MM.1S (cell line): Measurements from ENCODE around the gene KLHDC7B.

Experiments used
- DNase-seq: peaks from one replicate; pipeline ENCODE4 v3.0.0-alpha.2; 2015
- H2AFZ ChIP-seq: fragments of 300-600 bp; sonication (generic); 2 replicates; pipeline ENCODE4 v1.6.0; 2016; ENCODE audit warnings: antibody characterized with exemption, low read length
- H3F3A ChIP-seq: fragments of 300-600 bp; sonication (generic); 2 replicates; pipeline ENCODE4 v1.6.1; 2016; ENCODE audit warnings: mild to moderate bottlenecking, antibody characterized with exemption, low read length, moderate library complexity, mixed read lengths; ENCODE audit not compliant: insufficient read depth
- H3K27ac ChIP-seq: fragments of 300-600 bp; sonication (generic); 2 replicates; pipeline ENCODE4 v1.5.1; 2016; ENCODE audit warnings: mild to moderate bottlenecking, low read length
- H3K27me3 ChIP-seq: fragments of 300-600 bp; sonication (generic); replicated peaks from 2 replicates; pipeline ENCODE4 v1.6.0; 2016; ENCODE audit warnings: low read length; ENCODE audit not compliant: insufficient read depth
- H3K36me3 ChIP-seq: fragments of 300-600 bp; sonication (generic); replicated peaks from 2 replicates; pipeline ENCODE4 v1.6.1; 2016; ENCODE audit warnings: mild to moderate bottlenecking, low read length, mixed read lengths; ENCODE audit not compliant: insufficient read depth
- H3K4me1 ChIP-seq: fragments of 300-600 bp; sonication (generic); 2 replicates; pipeline ENCODE4 v1.6.1; 2016; ENCODE audit warnings: low read length, mixed read lengths
- H3K4me2 ChIP-seq: fragments of 300-600 bp; sonication (generic); 2 replicates; pipeline ENCODE4 v1.6.0; 2016; ENCODE audit warnings: low read depth, low read length
- H3K4me3 ChIP-seq: fragments of 300-600 bp; sonication (generic); 2 replicates; pipeline ENCODE4 v1.5.1; 2016; ENCODE audit warnings: low read length, mixed read lengths
- H3K79me2 ChIP-seq: fragments of 300-600 bp; sonication (generic); 2 replicates; pipeline ENCODE4 v1.6.1; 2016; ENCODE audit warnings: mixed run types, low read length, mixed read lengths
- H3K9ac ChIP-seq: fragments of 300-600 bp; sonication (generic); 2 replicates; pipeline ENCODE4 v1.6.1; 2016; ENCODE audit warnings: low read length, mixed read lengths
- H3K9me2 ChIP-seq: fragments of 300-600 bp; sonication (generic); replicated peaks from 2 replicates; pipeline ENCODE4 v1.6.1; 2016; ENCODE audit warnings: mild to moderate bottlenecking, low read length, mixed read lengths; ENCODE audit not compliant: insufficient read depth
- H3K9me3 ChIP-seq: fragments of 300-600 bp; sonication (generic); replicated peaks from 2 replicates; pipeline ENCODE4 v1.6.1; 2016; ENCODE audit warnings: mild to moderate bottlenecking, low read length, mixed read lengths; ENCODE audit not compliant: insufficient read depth
- H4K20me1 ChIP-seq: fragments of 300-600 bp; sonication (generic); 2 replicates; pipeline ENCODE4 v1.6.1; 2016; ENCODE audit warnings: mild to moderate bottlenecking, low read length, moderate library complexity, mixed read lengths; ENCODE audit not compliant: insufficient read depth
- EZH2 ChIP-seq: fragments of 300-600 bp; sonication (generic); optimal IDR thresholded peaks from 2 replicates; pipeline ENCODE3; 2017; ENCODE audit warnings: low read depth, mild to moderate bottlenecking, antibody characterized with exemption, low read length, mixed read lengths
- EZH2phosphoT487 ChIP-seq: fragments of 300-600 bp; sonication (generic); IDR thresholded peaks from 2 replicates; pipeline ENCODE4 v1.6.1; 2018; ENCODE audit warnings: antibody characterized with exemption, low read length
- TF ChIP-seq, protein P1 (sequence below): fragments of 300-600 bp; sonication (generic); IDR thresholded peaks from 2 replicates; pipeline ENCODE4 v1.5.1; 2016; ENCODE audit warnings: antibody characterized with exemption, low read length, mixed read lengths

Gene KLHDC7B

DNA sequence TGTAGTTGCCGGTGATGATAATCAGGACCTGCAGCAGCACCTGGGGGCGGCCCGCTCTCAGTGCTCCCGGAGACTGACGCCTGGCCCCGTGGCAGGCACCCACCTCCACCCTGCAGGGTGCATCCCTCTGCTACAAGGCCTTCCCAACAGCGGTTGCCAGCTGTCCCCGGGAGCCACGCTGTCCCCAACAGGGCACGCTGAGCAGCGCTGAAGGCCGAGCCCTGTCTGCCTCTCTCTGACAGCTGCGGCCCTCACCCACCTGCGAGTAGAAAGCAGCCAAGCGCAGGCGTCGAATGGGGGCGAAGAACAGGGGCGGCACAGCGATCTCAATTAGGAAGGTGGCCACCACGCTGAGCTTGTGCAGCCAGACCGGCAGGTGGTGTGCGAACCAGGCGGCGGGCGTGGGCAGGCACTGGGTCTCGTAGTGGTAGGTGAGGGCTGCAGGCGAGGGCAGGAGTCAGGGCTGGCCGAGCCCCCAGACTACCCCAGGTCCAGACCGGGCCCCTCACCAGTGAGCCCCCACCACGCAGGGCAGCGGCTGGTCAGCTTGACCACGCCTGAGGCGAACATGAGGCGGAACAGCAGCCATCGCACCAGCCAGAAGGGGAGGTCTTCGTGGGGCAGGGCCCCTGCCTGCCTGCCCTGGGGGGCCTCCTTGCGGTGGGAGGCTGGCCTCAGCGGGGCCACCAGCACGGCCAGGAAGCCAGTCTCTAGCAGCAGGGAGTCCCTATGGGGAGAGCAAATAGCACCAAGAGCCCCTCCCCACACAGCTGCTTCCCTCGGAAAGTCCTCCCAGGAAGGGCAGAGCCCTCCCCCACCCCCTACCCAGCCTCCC is 39.7 kb upstream of the KLHDC7B start:
- H3K4me3 ChIP-seq: peak overlapping the region; percentile 89
- peaks cover 6% of the 10 kb centered on the region for H3K4me1 ChIP-seq
- peaks cover 56% of the 10 kb centered on the region for H3K79me2 ChIP-seq

DNA sequence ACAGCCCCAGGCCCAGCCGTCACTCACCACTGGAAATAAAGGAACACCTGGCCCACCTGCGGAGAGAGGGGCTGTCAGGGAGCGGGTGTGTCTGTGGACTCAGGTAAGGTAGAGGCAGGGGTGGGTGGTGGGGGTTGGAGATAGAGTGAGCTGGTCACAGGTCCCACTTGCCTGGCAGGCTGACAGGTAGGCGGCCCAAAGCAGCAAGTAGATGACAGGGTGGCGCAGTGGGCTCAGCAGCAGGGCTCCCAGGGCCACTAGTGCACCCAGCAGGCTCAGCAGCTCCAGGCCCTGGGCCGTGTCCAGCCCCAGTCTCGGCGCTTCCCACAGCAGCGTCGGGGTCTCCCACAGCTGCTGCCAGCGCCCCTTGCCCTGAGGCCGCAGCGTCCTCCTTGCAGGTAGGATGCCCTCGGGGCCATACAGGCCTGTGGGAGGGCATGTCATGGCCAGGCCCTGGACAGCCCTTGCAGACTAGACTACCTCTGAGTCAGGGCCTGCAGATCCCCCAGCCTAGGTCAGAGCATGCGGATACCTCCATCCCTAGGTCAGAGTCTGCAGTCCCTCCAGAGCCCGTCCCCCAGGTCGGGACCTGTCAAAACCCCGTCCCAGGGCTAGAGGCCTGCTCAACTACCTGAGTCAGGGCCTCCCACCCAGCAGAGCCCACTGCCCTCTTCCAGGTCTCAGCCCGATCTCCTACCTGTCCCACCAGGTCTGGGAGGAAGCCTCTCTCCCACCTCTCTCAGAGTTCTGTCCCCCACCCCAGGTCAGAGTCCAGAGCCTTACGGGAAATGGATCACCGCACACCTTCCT is 38.9 kb upstream of the KLHDC7B start:
- H4K20me1 ChIP-seq: no peaks in the 10 kb centered on the region
- H3K9me2 ChIP-seq: no peaks in the 10 kb centered on the region
- H3K27me3 ChIP-seq: no peaks in the 10 kb centered on the region
- H3K4me3 ChIP-seq: peak overlapping the region; percentile 89
- no peak for TF ChIP-seq EZH2
- TF ChIP-seq, protein P1, sequence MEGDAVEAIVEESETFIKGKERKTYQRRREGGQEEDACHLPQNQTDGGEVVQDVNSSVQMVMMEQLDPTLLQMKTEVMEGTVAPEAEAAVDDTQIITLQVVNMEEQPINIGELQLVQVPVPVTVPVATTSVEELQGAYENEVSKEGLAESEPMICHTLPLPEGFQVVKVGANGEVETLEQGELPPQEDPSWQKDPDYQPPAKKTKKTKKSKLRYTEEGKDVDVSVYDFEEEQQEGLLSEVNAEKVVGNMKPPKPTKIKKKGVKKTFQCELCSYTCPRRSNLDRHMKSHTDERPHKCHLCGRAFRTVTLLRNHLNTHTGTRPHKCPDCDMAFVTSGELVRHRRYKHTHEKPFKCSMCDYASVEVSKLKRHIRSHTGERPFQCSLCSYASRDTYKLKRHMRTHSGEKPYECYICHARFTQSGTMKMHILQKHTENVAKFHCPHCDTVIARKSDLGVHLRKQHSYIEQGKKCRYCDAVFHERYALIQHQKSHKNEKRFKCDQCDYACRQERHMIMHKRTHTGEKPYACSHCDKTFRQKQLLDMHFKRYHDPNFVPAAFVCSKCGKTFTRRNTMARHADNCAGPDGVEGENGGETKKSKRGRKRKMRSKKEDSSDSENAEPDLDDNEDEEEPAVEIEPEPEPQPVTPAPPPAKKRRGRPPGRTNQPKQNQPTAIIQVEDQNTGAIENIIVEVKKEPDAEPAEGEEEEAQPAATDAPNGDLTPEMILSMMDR: no peak
- TF ChIP-seq EZH2phosphoT487: no peak
- peak overlapping the region; percentile 92 for H2AFZ ChIP-seq
- peaks cover 60% of the 10 kb centered on the region for H3K79me2 ChIP-seq
- peaks cover 6% of the 10 kb centered on the region for H3K4me1 ChIP-seq
- H3K36me3 ChIP-seq: no peaks in the 10 kb centered on the region
- DNase-seq: no peak
- no peaks in the 10 kb centered on the region for H3K9me3 ChIP-seq
- H3K27ac ChIP-seq: peak overlapping the region; percentile 33; the same call in 1 of the 2 replicates
- peak overlapping the region; percentile 87 for H3K9ac ChIP-seq
- peak overlapping the region; percentile 94 for H3K4me2 ChIP-seq
- H3F3A ChIP-seq: no peaks in the 10 kb centered on the region

More for the DNA sequence above, 39.7 kb upstream of the KLHDC7B start:
- Histone ChIP-seq H3K27ac (no peak overlapping the region), H3F3A (no peaks in the 10 kb centered on the region), H3K9me3 (no peaks in the 10 kb centered on the region), H4K20me1 (no peaks in the 10 kb centered on the region), H3K9ac (peak overlapping the region; percentile 87; the same call in 1 of the 2 replicates), H2AFZ (no peak overlapping the region), H3K4me2 (peak overlapping the region; percentile 94), H3K27me3 (no peaks in the 10 kb centered on the region), H3K9me2 (no peaks in the 10 kb centered on the region), H3K36me3 (no peaks in the 10 kb centered on the region)
- DNase-seq: no peak
- no peak for TF ChIP-seq EZH2phosphoT487
- no peak for TF ChIP-seq EZH2
- TF ChIP-seq, protein P1: no peak

DNA sequence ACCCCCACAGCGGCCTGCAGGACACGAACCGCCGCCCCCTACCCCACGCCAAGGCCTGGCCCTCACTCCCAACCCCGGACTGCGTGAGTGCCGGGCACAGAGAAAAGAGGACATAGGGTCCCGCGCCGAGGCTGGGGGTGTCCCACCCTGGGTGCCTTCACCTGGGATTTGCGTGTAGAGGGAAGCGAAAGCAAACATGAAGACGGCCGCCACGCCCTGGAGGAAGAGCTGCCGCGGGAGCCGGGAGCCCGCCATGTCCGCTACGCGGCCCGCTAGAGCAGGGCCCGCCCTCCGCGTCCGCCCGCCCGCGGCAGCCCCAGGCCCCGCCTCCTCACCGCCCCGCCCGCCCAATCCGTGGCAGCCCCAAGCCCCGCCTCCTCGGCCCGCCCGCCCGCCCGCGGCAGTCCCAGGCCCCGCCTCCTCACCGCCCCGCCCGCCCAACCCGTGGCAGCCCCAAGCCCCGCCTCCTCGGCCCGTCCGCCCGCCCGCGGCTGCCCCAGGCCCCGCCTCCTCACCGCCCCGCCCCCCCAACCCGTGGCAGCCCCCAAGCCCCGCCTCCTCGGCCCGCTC is 38.2 kb upstream of the KLHDC7B start, which contains the start of gene LMF2:
Gene LMF2, minus strand, starts transcription at position 282 of the 570 bp plus-strand sequence. Its CDS starts 27 bp downstream, at position 255.
- H3K27me3 ChIP-seq: no peaks in the 10 kb centered on the region
- no peaks in the 10 kb centered on the region for H3K9me3 ChIP-seq
- H3K4me3 ChIP-seq: peak within 1 kb of the TSS; percentile 89
- DNase-seq: no peak
- H4K20me1 ChIP-seq: no peaks in the 10 kb centered on the region
- H3K9me2 ChIP-seq: no peaks in the 10 kb centered on the region
- peaks cover 67% of the 10 kb centered on the region for H3K79me2 ChIP-seq
- peak within 1 kb of the TSS; percentile 87 for H3K9ac ChIP-seq
- no peaks in the 10 kb centered on the region for H3K36me3 ChIP-seq
- TF ChIP-seq, protein P1: no peak
- no peak for TF ChIP-seq EZH2phosphoT487
- no peak for TF ChIP-seq EZH2
- H3K27ac ChIP-seq: peak within 1 kb of the TSS; percentile 84
- H3K4me1 ChIP-seq: peaks cover 6% of the 10 kb centered on the region
- H3F3A ChIP-seq: no peaks in the 10 kb centered on the region
- H2AFZ ChIP-seq: peak within 1 kb of the TSS; percentile 92
- peak within 1 kb of the TSS; percentile 94 for H3K4me2 ChIP-seq
